K562 (cell line): Measurements from ENCODE around the gene JADE2. TPM values are rescaled to one million over a fixed set of nuclear protein-coding genes. Genes with fewer than 3 reads are reported as not detected.

Experiments used
- HNRNPK ChIP-seq: fragments of 200-400 bp; formaldehyde crosslinking; IDR thresholded peaks from one replicate; pipeline ENCODE4 v1.6.1; 2018; ENCODE audit warnings: mild to moderate bottlenecking, low read depth, low read length; ENCODE audit not compliant: poor library complexity, severe bottlenecking
- MAZ ChIP-seq, 2 experiments: fragments of 450-650 bp in 1 of 2; sonication (generic) in 1 of 2; formaldehyde crosslinking; IDR thresholded peaks in 1 of 2; conservative IDR thresholded peaks in 1 of 2; 2 replicates each; pipeline versions ENCODE4 v1.4.0 to v1.5.0; 2020; ENCODE audit warnings: mild to moderate bottlenecking in 1 of 2, missing genetic modification reagents in 1 of 2
- MTA2 ChIP-seq: fragments of 450-650 bp; IDR thresholded peaks from 2 replicates; pipeline ENCODE4 v1.6.1; 2016; ENCODE audit warnings: low read depth
- PCBP1 ChIP-seq: fragments of 200-400 bp; formaldehyde crosslinking; IDR thresholded peaks from 2 replicates; pipeline ENCODE4 v1.6.1; 2018; ENCODE audit warnings: mild to moderate bottlenecking, low read depth, low read length; ENCODE audit not compliant: poor library complexity, severe bottlenecking
- SIX5 ChIP-seq, 2 experiments: IDR thresholded peaks; 2 replicates each; pipeline ENCODE4 v1.6.1; 2011; ENCODE audit warnings: low read length in 2 of 2, borderline replicate concordance in 1 of 2, low read depth in 1 of 2, mild to moderate bottlenecking in 1 of 2, moderate library complexity in 1 of 2; ENCODE audit not compliant: insufficient read depth in 1 of 2
- ZNF589 ChIP-seq: fragments of 200-800 bp; sonication (Bioruptor generic); IDR thresholded peaks from 2 replicates; pipeline ENCODE4 v1.6.1; 2016; ENCODE audit warnings: low read depth, missing genetic modification characterization, missing compliant biosample characterization
- ZSCAN29 ChIP-seq: fragments of 450-650 bp; IDR thresholded peaks from 2 replicates; pipeline ENCODE4 v1.6.1; 2017
- polyA plus RNA-seq, 8 experiments: library from polyadenylated mRNA; depleted of rRNA in 4 of 8; stranded (reverse) in 5 of 8; unstranded in 3 of 8; fragments of >200 nt; fragmentation: Nextera tagmentation in 2 of 8; fragmentation: Illumina TruSeq in 1 of 8; extraction: Ambion mirVana in 2 of 8; extraction: Trizol in 1 of 8; gene quantifications; 2 replicates each; pipeline versions ENCODE4 v1.2.1 to v1.2.3, GENCODE V29; 2011 to 2014; ENCODE audit warnings: inconsistent platforms in 1 of 8, missing spikeins in 1 of 8
- total RNA-seq, 7 experiments: library from RNA; depleted of rRNA in 6 of 7; stranded (reverse); fragments of >200 nt in 6 of 7; fragmentation: Illumina TruSeq in 2 of 7; extraction: Trizol in 2 of 7; gene quantifications; 2 replicates each; pipeline versions ENCODE4 v1.2.1 to v1.2.3, GENCODE V29; 2011 to 2021; ENCODE audit warnings: low replicate concordance in 1 of 7
- TF ChIP-seq, protein P1 (sequence below), 2 experiments: IDR thresholded peaks in 1 of 2; conservative IDR thresholded peaks in 1 of 2; 2 replicates each; pipeline ENCODE4 v1.6.1; 2016; ENCODE audit warnings: low read depth in 2 of 2, mild to moderate bottlenecking in 1 of 2, missing compliant biosample characterization in 1 of 2, missing genetic modification characterization in 1 of 2, moderate library complexity in 1 of 2
- TF ChIP-seq, protein P2 (sequence below): fragments of 450-650 bp; conservative IDR thresholded peaks from 2 replicates; pipeline ENCODE4 v1.6.1; 2016; ENCODE audit warnings: missing genetic modification characterization, low read depth, mild to moderate bottlenecking, control low read depth, missing compliant biosample characterization
- TF ChIP-seq, protein P3 (sequence below): fragments of 250-450 bp; sonication (Bioruptor Pico); IDR thresholded peaks from 2 replicates; pipeline ENCODE4 v1.5.0; 2021; ENCODE audit warnings: mild to moderate bottlenecking, moderate library complexity
- TF ChIP-seq, protein P4 (sequence below): fragments of 450-650 bp; IDR thresholded peaks from 2 replicates; pipeline ENCODE4 v1.6.1; 2016; ENCODE audit warnings: borderline replicate concordance

Gene JADE2
- total and polyA plus RNA-seq, 9 of the 15 experiments (the other 6 are each of a cell fraction or from before 2014, with no cell fraction given), result 0.50 to 23.3 (median 9.1) TPM

DNA sequence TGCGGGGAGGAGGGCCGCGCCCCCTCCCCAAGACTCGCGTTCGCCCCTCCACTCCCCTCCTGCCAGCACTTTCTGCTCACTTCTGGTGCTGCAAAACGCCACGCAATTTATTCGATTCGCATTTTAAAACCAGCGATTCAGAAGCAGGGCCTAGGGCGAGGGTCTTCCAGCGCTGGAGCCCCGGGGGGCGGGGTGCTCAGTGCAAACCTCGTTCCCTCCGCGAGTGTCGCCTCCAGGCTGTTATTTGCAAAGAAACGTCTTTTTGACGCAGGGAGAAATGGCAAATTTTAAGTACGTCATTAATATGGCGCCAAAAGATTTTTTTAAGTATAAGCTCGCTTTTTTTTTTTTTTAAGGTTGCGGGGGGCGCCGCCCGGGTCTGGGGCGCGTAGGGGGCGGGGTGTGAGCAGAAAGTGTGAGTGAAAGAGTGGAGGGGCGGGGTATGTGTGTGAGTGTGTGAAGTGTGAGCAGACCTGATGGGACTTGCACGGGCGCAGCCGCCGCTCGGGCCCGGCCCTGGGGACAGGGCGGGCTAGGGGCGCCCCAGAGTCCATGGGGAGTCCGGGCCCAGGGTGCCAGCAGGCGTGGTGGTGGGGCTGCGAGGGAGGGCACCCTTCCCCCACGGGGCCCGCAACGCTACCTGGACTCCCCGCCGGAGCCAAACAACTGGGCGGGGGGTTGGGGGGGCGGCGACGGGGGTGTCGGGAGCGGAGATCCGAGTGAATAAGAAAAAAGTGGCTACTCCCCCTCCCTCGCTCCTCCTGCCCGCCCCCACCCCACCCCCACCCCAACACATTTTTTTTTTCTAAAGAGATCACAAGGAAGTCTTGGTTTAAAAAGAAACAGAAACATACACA lies at the start of gene JADE2 (continued):
- TF ChIP-seq ZSCAN29, result no peak
- TF ChIP-seq HNRNPK, result no peak
- no peak for TF ChIP-seq SIX5 (IDR thresholded peaks at IDR 0.05; ENCODE audit: borderline replicate concordance in 1 of 2, insufficient read depth in 1 of 2, low read depth in 1 of 2, low read length in 2 of 2)
- TF ChIP-seq, protein P1, sequence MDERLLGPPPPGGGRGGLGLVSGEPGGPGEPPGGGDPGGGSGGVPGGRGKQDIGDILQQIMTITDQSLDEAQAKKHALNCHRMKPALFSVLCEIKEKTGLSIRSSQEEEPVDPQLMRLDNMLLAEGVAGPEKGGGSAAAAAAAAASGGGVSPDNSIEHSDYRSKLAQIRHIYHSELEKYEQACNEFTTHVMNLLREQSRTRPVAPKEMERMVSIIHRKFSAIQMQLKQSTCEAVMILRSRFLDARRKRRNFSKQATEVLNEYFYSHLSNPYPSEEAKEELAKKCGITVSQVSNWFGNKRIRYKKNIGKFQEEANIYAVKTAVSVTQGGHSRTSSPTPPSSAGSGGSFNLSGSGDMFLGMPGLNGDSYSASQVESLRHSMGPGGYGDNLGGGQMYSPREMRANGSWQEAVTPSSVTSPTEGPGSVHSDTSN (CRISPR knock-in tag; IDR thresholded peaks at IDR 0.05; ENCODE audit: low read depth), result no peak
- TF ChIP-seq, protein P1 (tag; conservative IDR thresholded peaks at IDR 0.05; ENCODE audit: low read depth), result no peak
- TF ChIP-seq ZNF589 (CRISPR knock-in tag), result no peak
- peak in 1 of 2 experiments; percentile 44; a peak in 3 of 4 replicates for TF ChIP-seq MAZ (CRISPR knock-in tag; conservative IDR thresholded peaks at IDR 0.05 in 1 of 2, IDR thresholded peaks at IDR 0.05 in 1 of 2)
- no peak for TF ChIP-seq PCBP1
- TF ChIP-seq, protein P2, sequence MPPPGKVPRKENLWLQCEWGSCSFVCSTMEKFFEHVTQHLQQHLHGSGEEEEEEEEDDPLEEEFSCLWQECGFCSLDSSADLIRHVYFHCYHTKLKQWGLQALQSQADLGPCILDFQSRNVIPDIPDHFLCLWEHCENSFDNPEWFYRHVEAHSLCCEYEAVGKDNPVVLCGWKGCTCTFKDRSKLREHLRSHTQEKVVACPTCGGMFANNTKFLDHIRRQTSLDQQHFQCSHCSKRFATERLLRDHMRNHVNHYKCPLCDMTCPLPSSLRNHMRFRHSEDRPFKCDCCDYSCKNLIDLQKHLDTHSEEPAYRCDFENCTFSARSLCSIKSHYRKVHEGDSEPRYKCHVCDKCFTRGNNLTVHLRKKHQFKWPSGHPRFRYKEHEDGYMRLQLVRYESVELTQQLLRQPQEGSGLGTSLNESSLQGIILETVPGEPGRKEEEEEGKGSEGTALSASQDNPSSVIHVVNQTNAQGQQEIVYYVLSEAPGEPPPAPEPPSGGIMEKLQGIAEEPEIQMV, result no peak
- no peak for TF ChIP-seq MTA2
- TF ChIP-seq, protein P3, sequence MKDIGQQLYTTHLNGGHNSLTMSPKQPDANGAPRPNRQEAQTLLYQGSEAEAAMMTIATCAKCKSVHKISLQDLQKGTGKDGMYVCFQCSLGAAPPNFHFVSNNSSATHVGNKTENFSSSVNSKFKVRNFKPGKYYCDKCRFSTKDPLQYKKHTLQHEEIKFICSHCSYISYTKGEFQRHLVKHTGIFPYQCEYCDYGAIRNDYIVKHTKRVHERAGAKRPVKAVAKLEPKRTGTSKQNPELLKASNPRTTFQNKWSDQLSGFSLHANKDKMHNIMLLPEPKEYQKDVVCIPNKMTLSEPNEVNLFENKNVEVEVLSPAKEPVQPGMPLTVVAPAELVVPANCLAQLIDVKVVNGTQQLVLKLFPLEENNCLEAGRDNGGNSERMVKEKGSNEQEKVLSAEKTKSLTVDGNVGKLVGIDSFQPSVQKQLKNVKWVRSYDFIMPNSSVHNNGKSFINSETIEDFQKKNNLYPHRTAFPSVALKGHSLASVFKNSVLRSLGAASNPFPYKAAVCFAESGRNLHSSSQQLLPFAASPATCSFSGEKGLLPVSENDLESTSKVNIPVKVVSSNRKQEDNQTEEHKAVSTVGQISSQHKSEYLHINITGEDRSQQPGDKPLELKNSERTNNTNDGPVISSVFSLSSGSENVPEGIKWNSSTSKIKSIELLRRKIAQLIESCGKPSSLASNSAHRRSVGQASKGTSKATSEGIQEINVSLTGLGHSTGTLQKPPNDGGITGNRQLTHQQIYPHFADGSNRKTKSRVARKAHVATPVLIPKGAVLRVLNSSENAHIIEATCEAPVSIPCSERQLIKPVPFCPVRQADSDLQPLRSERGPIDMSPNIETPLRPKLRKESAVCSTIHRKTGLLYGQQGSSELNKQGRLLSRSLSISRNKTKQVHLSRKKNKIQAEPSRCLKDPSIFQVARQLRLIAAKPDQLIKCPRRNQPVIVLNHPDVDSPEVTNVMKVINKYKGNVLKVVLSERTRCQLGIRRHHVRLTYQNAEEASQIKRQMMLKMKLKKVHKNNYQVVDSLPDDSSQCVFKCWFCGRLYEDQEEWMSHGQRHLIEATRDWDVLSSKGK (CRISPR knock-in tag), result no peak
- TF ChIP-seq, protein P4, sequence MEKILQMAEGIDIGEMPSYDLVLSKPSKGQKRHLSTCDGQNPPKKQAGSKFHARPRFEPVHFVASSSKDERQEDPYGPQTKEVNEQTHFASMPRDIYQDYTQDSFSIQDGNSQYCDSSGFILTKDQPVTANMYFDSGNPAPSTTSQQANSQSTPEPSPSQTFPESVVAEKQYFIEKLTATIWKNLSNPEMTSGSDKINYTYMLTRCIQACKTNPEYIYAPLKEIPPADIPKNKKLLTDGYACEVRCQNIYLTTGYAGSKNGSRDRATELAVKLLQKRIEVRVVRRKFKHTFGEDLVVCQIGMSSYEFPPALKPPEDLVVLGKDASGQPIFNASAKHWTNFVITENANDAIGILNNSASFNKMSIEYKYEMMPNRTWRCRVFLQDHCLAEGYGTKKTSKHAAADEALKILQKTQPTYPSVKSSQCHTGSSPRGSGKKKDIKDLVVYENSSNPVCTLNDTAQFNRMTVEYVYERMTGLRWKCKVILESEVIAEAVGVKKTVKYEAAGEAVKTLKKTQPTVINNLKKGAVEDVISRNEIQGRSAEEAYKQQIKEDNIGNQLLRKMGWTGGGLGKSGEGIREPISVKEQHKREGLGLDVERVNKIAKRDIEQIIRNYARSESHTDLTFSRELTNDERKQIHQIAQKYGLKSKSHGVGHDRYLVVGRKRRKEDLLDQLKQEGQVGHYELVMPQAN, result no peak
